GM21619 (cell line): ENCODE results near the gene IMPDH1.
A peak's percentile ranks its signal among the peaks of the same experiment; 100 is the strongest.
"Not testable (repeated sequence)": the region's sequence is repeated elsewhere in the genome, so short reads cannot be mapped to it uniquely, and the experiment has no call there.

ENCODE experiments used
- ATAC-seq: cut with Tn5 transposase; IDR thresholded peaks from one replicate; pipeline ENCODE4 v1.9.1; 2021; ENCODE audit not compliant: unreplicated experiment

Gene IMPDH1

GRCh38 chr7:128409596-128410450, at the start of gene IMPDH1:
Gene IMPDH1 (minus strand): TSS chr7:128409982. CDS start chr7:128409901, 81 bp downstream.
- peak; percentile 73 for ATAC-seq

DNA sequence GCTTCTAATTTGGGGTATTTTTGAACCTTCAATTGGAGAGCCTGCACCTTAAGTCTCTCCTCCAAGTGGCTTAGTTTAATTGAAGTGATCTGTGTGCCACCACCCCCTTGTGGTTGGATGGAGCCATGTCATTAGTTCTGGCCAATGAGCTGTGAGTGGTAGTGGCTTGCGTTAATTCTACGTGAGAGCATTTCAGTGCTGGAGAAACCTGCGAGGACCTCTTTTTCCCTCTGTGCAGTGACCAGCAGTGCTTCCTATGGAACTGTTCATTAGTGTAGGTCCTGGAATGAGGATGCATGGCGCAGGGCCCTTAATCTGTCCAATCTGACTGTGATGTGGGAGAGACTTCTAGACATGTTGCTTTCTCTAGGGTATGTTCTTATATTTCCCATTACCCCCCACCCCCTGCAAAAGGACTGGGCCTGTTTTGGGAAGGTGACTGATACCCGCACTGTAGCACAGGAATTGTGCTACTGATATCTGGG, 49.7 kb upstream of the IMPDH1 start:
- peak; percentile 38 for ATAC-seq

- ATAC-seq: peak; percentile 27
These were observed 49.2 kb upstream of the IMPDH1 start for GRCh38 chr7:128458956-128459355.

GRCh38 chr7:128457385-128457784, 47.6 kb upstream of the IMPDH1 start:
- ATAC-seq: not testable (repeated sequence)

- no peak for ATAC-seq
These were observed 46.5 kb upstream of the IMPDH1 start for GRCh38 chr7:128456255-128456725.

- ATAC-seq: peak; percentile 81
These were observed 45.9 kb upstream of the IMPDH1 start, which contains the start of gene HILPDA for GRCh38 chr7:128455543-128456254. Gene HILPDA (plus strand): TSS chr7:128455878. CDS start chr7:128457269, 1,391 bp downstream.

- no peak for ATAC-seq
These were observed 45.2 kb upstream of the IMPDH1 start for GRCh38 chr7:128454808-128455542.

- ATAC-seq: no peak
These were observed 44.3 kb upstream of the IMPDH1 start for GRCh38 chr7:128453836-128454804.

DNA sequence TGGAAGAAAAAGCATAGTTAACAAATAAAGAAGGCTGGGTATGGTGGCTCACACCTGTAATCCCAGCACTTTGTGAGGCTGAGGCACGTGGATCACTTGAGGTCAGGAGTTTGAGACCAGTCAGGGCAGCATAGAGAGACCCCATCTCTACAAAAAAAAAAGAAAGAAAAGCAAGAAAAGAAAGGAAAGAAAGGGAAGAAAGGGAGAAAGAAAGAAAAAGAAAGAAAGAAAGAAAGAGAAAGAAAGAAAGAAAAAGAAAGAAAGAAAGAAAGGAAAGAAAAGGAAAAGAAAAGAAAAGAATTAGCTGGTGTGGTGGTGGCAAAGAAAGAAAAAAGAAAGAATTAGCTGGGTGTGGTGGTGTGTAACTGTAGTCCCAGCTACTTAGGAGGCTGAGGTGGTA, 42.8 kb upstream of the IMPDH1 start:
- ATAC-seq: no peak

DNA sequence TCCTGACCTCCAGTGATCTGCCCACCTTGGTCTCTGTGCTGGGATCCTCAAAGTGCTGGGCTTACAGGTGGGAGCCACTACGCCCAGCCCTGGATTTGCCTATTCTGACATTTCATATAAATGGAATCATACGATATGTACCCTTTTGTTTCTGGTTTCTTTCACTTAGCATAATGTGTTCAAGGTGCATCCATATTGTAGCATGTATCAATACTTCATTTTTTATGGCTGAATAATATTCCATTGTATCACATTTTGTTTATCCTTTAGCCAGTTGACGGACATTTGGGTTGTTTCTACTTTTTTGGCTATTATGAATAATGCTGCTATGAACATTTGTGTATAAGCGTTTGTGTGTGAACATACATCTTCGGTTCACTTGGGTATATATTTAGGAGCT, 41.1 kb upstream of the IMPDH1 start:
- no peak for ATAC-seq

DNA sequence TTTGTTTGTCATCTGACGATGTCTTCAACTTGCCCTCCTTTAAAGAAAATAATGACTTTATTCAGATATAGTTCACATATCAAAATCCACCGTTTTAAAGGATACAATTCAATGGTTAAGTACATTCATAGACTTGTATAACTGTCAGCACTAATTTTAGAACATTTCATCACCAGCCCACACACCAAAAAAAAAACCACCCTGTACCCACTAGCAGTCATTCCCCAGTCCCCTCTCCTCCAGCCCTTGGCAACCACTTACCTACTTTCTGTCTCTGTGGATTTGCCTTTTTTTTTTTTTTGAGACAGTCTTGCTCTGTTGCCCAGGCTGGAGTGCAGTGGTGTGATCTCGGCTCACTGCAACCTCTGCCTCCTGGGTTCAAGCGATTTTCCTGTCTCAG, 40.6 kb upstream of the IMPDH1 start:
- no peak for ATAC-seq

DNA sequence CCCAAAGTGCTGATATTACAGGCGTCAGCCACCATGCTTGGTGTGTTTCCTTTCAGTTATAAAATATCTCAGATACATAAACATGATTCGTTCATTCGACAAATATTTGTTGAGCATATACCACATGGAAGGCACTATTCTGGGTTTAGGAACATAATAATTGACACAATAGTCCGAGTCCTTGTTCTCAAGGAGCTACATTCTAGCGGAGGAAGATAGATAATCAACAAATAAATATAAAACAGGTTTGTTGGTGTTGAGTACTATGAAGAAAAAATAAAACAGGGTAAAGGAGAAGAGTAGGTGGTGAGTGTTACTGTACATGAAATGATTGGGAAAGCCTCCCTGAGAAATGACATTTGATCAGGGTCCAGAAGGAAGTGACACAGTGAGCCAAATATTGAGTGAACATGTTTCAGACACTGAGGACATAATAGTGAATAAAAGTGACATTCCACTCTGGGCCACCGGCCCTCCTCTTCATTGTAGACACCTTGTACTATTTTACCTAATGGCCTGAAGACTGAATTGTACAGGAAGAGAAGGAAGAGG, 39.0 kb upstream of the IMPDH1 start:
- no peak for ATAC-seq

DNA sequence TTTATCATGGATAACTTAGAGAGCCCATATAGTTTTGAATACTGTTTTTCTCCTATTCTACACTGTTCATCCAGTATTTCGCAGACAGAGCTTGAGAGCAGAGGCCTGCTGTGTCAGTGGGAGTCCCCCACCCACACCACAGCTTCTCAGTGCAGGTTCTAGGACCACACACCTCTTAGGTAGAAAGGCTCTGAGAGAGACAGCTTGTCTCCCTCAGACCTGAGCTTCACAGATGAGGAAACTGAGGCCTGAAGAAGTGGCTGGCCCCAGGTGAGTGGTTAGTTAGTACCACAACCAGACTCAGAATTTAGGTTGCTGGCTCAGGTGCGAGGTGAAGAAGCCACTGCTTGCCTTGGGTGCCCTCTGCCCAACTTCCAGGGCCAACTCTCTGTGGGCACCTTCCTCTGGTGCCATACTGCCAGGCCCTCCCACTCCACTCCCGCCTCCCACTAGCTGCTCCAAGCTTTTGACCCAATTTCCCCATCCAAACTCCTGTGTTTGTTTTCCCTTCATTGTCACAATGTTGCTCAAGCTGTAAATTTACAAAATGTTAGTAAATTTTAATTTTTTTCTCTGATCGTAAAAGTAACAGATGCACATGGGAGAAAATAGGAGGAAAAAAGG, 38.3 kb upstream of the IMPDH1 start:
- no peak for ATAC-seq

DNA sequence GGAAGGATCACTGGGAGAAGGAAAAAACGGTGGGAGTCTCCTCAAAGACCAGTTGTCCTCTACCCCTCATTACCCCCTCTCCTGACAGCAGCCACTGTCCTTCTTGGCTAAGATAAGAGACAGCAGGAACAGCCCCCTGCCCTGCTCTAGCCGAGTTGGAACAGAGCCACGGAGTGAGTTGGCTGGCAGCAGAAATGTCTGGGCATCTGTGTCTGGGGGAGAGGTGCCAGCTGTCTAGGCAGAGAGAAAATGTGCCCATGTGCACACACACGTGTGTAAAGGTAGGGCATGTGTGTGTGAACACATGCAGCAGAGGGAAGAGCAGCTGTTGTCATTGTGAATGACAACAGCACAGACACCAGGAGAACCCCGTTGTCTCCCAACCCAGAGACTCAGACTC, 36.5 kb upstream of the IMPDH1 start:
- ATAC-seq: no peak

DNA sequence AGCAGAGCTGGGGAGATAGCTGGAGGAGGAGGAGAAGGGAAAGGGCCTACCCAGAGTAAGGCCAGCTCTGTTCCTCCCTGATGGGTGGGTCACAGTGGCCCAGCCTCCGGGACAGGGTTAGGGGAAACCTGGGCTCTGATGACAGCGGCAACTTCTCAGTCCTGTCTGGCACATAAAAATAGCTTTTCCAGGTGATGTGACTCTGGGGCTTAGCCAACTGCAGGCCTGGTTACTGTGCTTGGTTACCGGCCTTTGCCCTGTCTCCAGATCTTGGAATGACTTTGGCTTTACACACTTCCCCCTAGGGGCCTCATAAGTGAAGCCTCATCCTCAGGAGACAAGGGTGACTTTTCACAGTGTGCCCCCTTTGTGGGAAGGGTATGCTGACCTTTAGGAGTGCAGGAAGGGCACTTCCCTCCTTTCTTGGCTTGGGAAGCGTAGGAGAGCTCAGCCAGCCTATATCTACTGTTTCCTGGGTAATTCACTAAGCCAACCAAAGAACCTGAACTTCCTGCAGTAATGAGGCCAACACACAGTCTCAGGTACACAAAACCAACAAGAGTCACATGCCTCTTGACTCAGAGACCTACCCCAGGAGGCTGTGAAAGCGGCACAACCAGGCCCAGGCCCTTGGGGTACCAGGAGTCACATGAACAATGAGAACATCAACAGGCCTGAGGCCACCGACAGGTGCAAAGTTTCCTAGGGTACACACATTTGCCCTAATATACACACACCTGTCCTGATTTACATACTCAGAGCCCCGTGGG, 34.2 kb upstream of the IMPDH1 start:
- no peak for ATAC-seq

DNA sequence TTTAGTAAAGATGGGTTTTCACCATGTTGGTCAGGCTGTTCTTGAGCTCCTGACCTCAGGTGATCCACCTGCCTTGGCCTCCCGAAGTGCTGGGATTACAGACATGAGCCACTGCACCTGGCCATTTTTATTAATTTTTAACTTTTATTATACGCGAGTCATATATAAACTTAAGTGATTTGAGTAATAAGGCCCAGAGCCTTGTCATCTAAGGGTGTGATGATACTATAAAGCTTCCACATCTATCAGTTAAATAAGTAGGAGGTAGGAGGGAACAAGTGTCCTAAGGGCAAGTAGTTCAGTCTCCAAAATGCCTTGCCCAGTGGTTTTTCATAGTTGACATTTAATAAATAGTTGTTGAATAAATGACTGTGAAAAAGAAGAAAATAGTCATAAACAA, 32.6 kb upstream of the IMPDH1 start:
- no peak for ATAC-seq

- peak; percentile 55 for ATAC-seq
These were observed 27.9 kb upstream of the IMPDH1 start for GRCh38 chr7:128437426-128438332.

GRCh38 chr7:128435327-128435686, 25.5 kb upstream of the IMPDH1 start:
- no peak for ATAC-seq
